Measurements from ENCODE around the gene LAMB3. TPM values are rescaled to one million over a fixed set of nuclear protein-coding genes. Genes with fewer than 3 reads are reported as not detected.

Gene LAMB3
- polyA plus RNA-seq, 1 donor (not counting 4 experiments of a cell fraction or from before 2014, with no cell fraction given): 659 TPM

GRCh38 chr1:209630383-209631225 lies 21.6 kb downstream of the LAMB3 start:
- no peak overlapping the region for H2AFZ ChIP-seq (ENCODE audit: control insufficient read depth, low read length)
- H3K9me3 ChIP-seq (ENCODE audit: control insufficient read depth, low read depth, low read length): no peaks in the 10 kb centered on the region
- H4K20me1 ChIP-seq (ENCODE audit: control insufficient read depth, extremely low read depth, insufficient read depth, low read length): peaks cover 94% of the 10 kb centered on the region
- no peak overlapping the region for H3K4me3 ChIP-seq (ENCODE audit: control insufficient read depth in 2 of 3, extremely low read depth in 1 of 3, insufficient read depth in 2 of 3, low read depth in 1 of 3, low read length in 3 of 3)
- H3K27me3 ChIP-seq (ENCODE audit: control insufficient read depth, extremely low read depth, insufficient read depth, low read length): no peaks in the 10 kb centered on the region
- no peaks in the 10 kb centered on the region for H3K9me1 ChIP-seq (ENCODE audit: control insufficient read depth, extremely low read depth, insufficient read depth, low read length)
- peak overlapping the region; percentile 4 for H3K9ac ChIP-seq (ENCODE audit: control insufficient read depth, extremely low read depth, insufficient read depth, low read length)
- no peak overlapping the region for H3K4me2 ChIP-seq (ENCODE audit: control insufficient read depth, extremely low read depth, insufficient read depth, low read depth, low read length)
- peaks cover 59 to 91% of the 10 kb centered on the region in 2 experiments for H3K36me3 ChIP-seq (ENCODE audit: control insufficient read depth in 2 of 2, extremely low read depth in 1 of 2, insufficient read depth in 2 of 2, low read length in 2 of 2)
- TF ChIP-seq EZH2 (IDR thresholded peaks at IDR 0.05; ENCODE audit: low read length) (no peak), CTCF (optimal IDR thresholded peaks at IDR 0.05 in 1 of 3, IDR thresholded peaks at IDR 0.05 in 1 of 3, conservative IDR thresholded peaks at IDR 0.05 in 1 of 3; ENCODE audit: extremely low read depth in 1 of 3, insufficient read depth in 2 of 3, low read length in 3 of 3) (no peak)
- H3K79me2 ChIP-seq (ENCODE audit: control insufficient read depth, insufficient read depth, low read length): peaks cover 1% of the 10 kb centered on the region
- DNase-seq (ENCODE audit: low read depth, low spot score) (no peak), FAIRE-seq (no peak)
- no peaks in the 10 kb centered on the region for H3K4me1 ChIP-seq (ENCODE audit: control insufficient read depth, extremely low read depth, insufficient read depth, low read length)
- dilution Hi-C loops (cut with MboI; ENCODE audit: extremely low pct_ligation_motif_present, low sequenced_read_pairs): no loop called here
- no peak overlapping the region for H3K27ac ChIP-seq (ENCODE audit: control insufficient read depth, insufficient read depth, low read length)

- H4K20me1 ChIP-seq (ENCODE audit: control insufficient read depth, extremely low read depth, insufficient read depth, low read length): peaks cover 95% of the 10 kb centered on the region
- peaks cover 63 to 96% of the 10 kb centered on the region in 2 experiments for H3K36me3 ChIP-seq (ENCODE audit: control insufficient read depth in 2 of 2, extremely low read depth in 1 of 2, insufficient read depth in 2 of 2, low read length in 2 of 2)
- DNase-seq (ENCODE audit: low read depth, low spot score) (no peak), FAIRE-seq (no peak)
- dilution Hi-C loops (cut with MboI; ENCODE audit: extremely low pct_ligation_motif_present, low sequenced_read_pairs): no loop called here
- peaks cover 1% of the 10 kb centered on the region for H3K79me2 ChIP-seq (ENCODE audit: control insufficient read depth, insufficient read depth, low read length)
- H3K4me1 ChIP-seq (ENCODE audit: control insufficient read depth, extremely low read depth, insufficient read depth, low read length): no peaks in the 10 kb centered on the region
- no peak overlapping the region for H3K27ac ChIP-seq (ENCODE audit: control insufficient read depth, insufficient read depth, low read length)
- no peaks in the 10 kb centered on the region for H3K9me1 ChIP-seq (ENCODE audit: control insufficient read depth, extremely low read depth, insufficient read depth, low read length)
- TF ChIP-seq EZH2 (IDR thresholded peaks at IDR 0.05; ENCODE audit: low read length): no peak
- no peak for TF ChIP-seq CTCF (optimal IDR thresholded peaks at IDR 0.05 in 1 of 3, IDR thresholded peaks at IDR 0.05 in 1 of 3, conservative IDR thresholded peaks at IDR 0.05 in 1 of 3; ENCODE audit: extremely low read depth in 1 of 3, insufficient read depth in 2 of 3, low read length in 3 of 3)
- no peaks in the 10 kb centered on the region for H3K27me3 ChIP-seq (ENCODE audit: control insufficient read depth, extremely low read depth, insufficient read depth, low read length)
- no peak overlapping the region for H3K4me2 ChIP-seq (ENCODE audit: control insufficient read depth, extremely low read depth, insufficient read depth, low read depth, low read length)
- H3K9ac ChIP-seq (ENCODE audit: control insufficient read depth, extremely low read depth, insufficient read depth, low read length): no peak overlapping the region
- no peaks in the 10 kb centered on the region for H3K9me3 ChIP-seq (ENCODE audit: control insufficient read depth, low read depth, low read length)
- no peak overlapping the region for H2AFZ ChIP-seq (ENCODE audit: control insufficient read depth, low read length)
- H3K4me3 ChIP-seq (ENCODE audit: control insufficient read depth in 2 of 3, extremely low read depth in 1 of 3, insufficient read depth in 2 of 3, low read depth in 1 of 3, low read length in 3 of 3): no peak overlapping the region
Observed at GRCh38 chr1:209629621-209630382, 22.4 kb downstream of the LAMB3 start.

All from keratinocyte (primary cell).